H1 (cell line): ENCODE measurements around the gene LCE6A. TPM values are rescaled to one million over a fixed set of nuclear protein-coding genes. Genes with fewer than 3 reads are reported as not detected.

Experiments
- CTCF ChIP-seq, 3 experiments: IDR thresholded peaks; 1 replicate in 2 of 3; 2 replicates in 1 of 3; pipeline versions ENCODE4 v1.5.1 to v1.6.1; 2011; ENCODE audit warnings: low read length in 3 of 3, mild to moderate bottlenecking in 3 of 3, inconsistent platforms in 2 of 3, low read depth in 1 of 3, moderate library complexity in 1 of 3; ENCODE audit not compliant: insufficient read depth in 1 of 3; ENCODE audit errors: control extremely low read depth in 1 of 3
- FOSL1 ChIP-seq: IDR thresholded peaks from 2 replicates; pipeline ENCODE4 v1.6.1; 2011; ENCODE audit warnings: mild to moderate bottlenecking, low read depth, low read length, moderate library complexity; ENCODE audit not compliant: insufficient read depth
- SAP30 ChIP-seq: fragments of 300-600 bp; sonication (generic); IDR thresholded peaks from 2 replicates; pipeline ENCODE4 v1.7.1; 2012; ENCODE audit warnings: low read length, moderate library complexity, mild to moderate bottlenecking, inconsistent platforms; ENCODE audit not compliant: insufficient read depth, insufficient replicate concordance
- SRF ChIP-seq: IDR thresholded peaks from 2 replicates; pipeline ENCODE4 v1.6.1; 2011; ENCODE audit warnings: mild to moderate bottlenecking, low read depth, low read length, moderate library complexity
- polyA plus RNA-seq, 7 experiments: library from polyadenylated mRNA; depleted of rRNA in 3 of 7; stranded (reverse) in 5 of 7; unstranded in 2 of 7; fragments of >200 nt in 5 of 7; fragments of 200-250 nt in 2 of 7; gene quantifications; 1 replicate in 5 of 7; 2 replicates in 1 of 7; 4 replicates in 1 of 7; pipeline versions ENCODE4 v1.2.1 to v1.2.3, GENCODE V29; 2011 to 2013; ENCODE audit warnings: missing spikeins in 2 of 7, mixed read lengths in 2 of 7
- total RNA-seq: library from RNA; stranded (reverse); fragmentation: NEBNext Ultra II Directional; extraction: Animal tissue kit (Norgen Biotek cat#: 25700); gene quantifications from 2 replicates; pipeline ENCODE4 v1.2.1, GENCODE V29; 2021

Gene LCE6A
- total and polyA plus RNA-seq, 2 of the 8 experiments (the other 6 are each of a cell fraction or from before 2014, with no cell fraction given), result not detected

GRCh38 chr1:152824964-152825363 lies 17.7 kb upstream of the LCE6A start (continued):
- TF ChIP-seq CTCF (IDR thresholded peaks at IDR 0.05; ENCODE audit: control extremely low read depth in 1 of 3, insufficient read depth in 1 of 3, low read depth in 1 of 3, low read length in 3 of 3) (no peak), SRF (no peak), SAP30 (no peak), FOSL1 (no peak)
